Activated T-cell treated with anti-CD3 and anti-CD28 coated beads, Interleukin-2, amount 50 U/mL, for 24 hours (primary cell): Measurements from ENCODE around the gene RCN2.
"Not testable (repeated sequence)": the region's sequence is repeated elsewhere in the genome, so short reads cannot be mapped to it uniquely, and the experiment has no call there.

Experiments used
- DNase-seq: peaks from one replicate; pipeline ENCODE4 v3.0.0-alpha.2; 2020
- H3K27ac Mint-ChIP-seq: 2 replicates; pipeline ENCODE4 v1.8.0; 2020; ENCODE audit warnings: mild to moderate bottlenecking, mixed read lengths
- H3K27me3 Mint-ChIP-seq: 2 replicates; pipeline ENCODE4 v1.8.0; 2020; ENCODE audit warnings: mixed read lengths
- H3K36me3 Mint-ChIP-seq: 2 replicates; pipeline ENCODE4 v1.8.0; 2020; ENCODE audit warnings: low read depth, mixed read lengths
- H3K4me1 Mint-ChIP-seq: 2 replicates; pipeline ENCODE4 v1.8.0; 2020; ENCODE audit warnings: low read depth, mixed read lengths
- H3K4me3 Mint-ChIP-seq: 2 replicates; pipeline ENCODE4 v1.8.0; 2020; ENCODE audit warnings: mild to moderate bottlenecking, moderate library complexity, mixed read lengths
- H3K9me3 Mint-ChIP-seq: 2 replicates; pipeline ENCODE4 v1.8.0; 2020; ENCODE audit warnings: mixed read lengths

The RCN2 gene

GRCh38 chr15:76947454-76947853 is 15.9 kb downstream of the RCN2 start:
- H3K4me1 Mint-ChIP-seq: peaks cover 17% of the 10 kb centered on the region
- H3K27me3 Mint-ChIP-seq: no peaks in the 10 kb centered on the region
- peaks cover 81% of the 10 kb centered on the region for H3K36me3 Mint-ChIP-seq
- H3K27ac Mint-ChIP-seq: no peak overlapping the region
- H3K4me3 Mint-ChIP-seq: no peak overlapping the region
- DNase-seq: no peak
- H3K9me3 Mint-ChIP-seq: no peaks in the 10 kb centered on the region

GRCh38 chr15:76951220-76951619 is 19.7 kb downstream of the RCN2 start:
- peak overlapping the region; percentile 30 for H3K27ac Mint-ChIP-seq

GRCh38 chr15:76953913-76954312 is 22.4 kb downstream of the RCN2 start:
- peaks cover 26% of the 10 kb centered on the region for H3K36me3 Mint-ChIP-seq
- DNase-seq: no peak
- no peak overlapping the region for H3K27ac Mint-ChIP-seq
- no peaks in the 10 kb centered on the region for H3K27me3 Mint-ChIP-seq
- H3K4me3 Mint-ChIP-seq: no peak overlapping the region
- peaks cover 12% of the 10 kb centered on the region for H3K4me1 Mint-ChIP-seq
- no peaks in the 10 kb centered on the region for H3K9me3 Mint-ChIP-seq

More at GRCh38 chr15:76951220-76951619, 19.7 kb downstream of the RCN2 start:
- no peak overlapping the region for H3K4me3 Mint-ChIP-seq
- H3K27me3 Mint-ChIP-seq: no peaks in the 10 kb centered on the region
- peaks cover 14% of the 10 kb centered on the region for H3K4me1 Mint-ChIP-seq
- no peak for DNase-seq
- H3K9me3 Mint-ChIP-seq: no peaks in the 10 kb centered on the region
- H3K36me3 Mint-ChIP-seq: peaks cover 52% of the 10 kb centered on the region

GRCh38 chr15:76954744-76955143 is 23.2 kb downstream of the RCN2 start:
- no peaks in the 10 kb centered on the region for H3K27me3 Mint-ChIP-seq
- H3K36me3 Mint-ChIP-seq: peaks cover 20% of the 10 kb centered on the region
- no peak overlapping the region for H3K27ac Mint-ChIP-seq
- no peak for DNase-seq
- H3K4me3 Mint-ChIP-seq: no peak overlapping the region
- no peaks in the 10 kb centered on the region for H3K9me3 Mint-ChIP-seq
- peaks cover 12% of the 10 kb centered on the region for H3K4me1 Mint-ChIP-seq

- Mint-ChIP-seq H3K27ac (no peak overlapping the region), H3K36me3 (no peaks in the 10 kb centered on the region), H3K27me3 (peaks cover 15% of the 10 kb centered on the region), H3K9me3 (no peaks in the 10 kb centered on the region), H3K4me3 (no peak overlapping the region), H3K4me1 (no peaks in the 10 kb centered on the region)
- DNase-seq: no peak
Measured at GRCh38 chr15:76961268-76962011, 29.9 kb downstream of the RCN2 start.

- no peak overlapping the region for H3K27ac Mint-ChIP-seq
- no peaks in the 10 kb centered on the region for H3K9me3 Mint-ChIP-seq
- H3K36me3 Mint-ChIP-seq: no peaks in the 10 kb centered on the region
- no peak for DNase-seq
- H3K4me3 Mint-ChIP-seq: no peak overlapping the region
- no peaks in the 10 kb centered on the region for H3K4me1 Mint-ChIP-seq
- H3K27me3 Mint-ChIP-seq: peaks cover 15% of the 10 kb centered on the region
Measured at GRCh38 chr15:76962337-76963013, 30.9 kb downstream of the RCN2 start.

GRCh38 chr15:76963596-76963995 is 32.0 kb downstream of the RCN2 start:
- Mint-ChIP-seq H3K4me3 (no peak overlapping the region), H3K27ac (no peak overlapping the region), H3K27me3 (peaks cover 15% of the 10 kb centered on the region), H3K4me1 (no peaks in the 10 kb centered on the region), H3K9me3 (no peaks in the 10 kb centered on the region), H3K36me3 (no peaks in the 10 kb centered on the region)
- DNase-seq: no peak

- Mint-ChIP-seq H3K4me3 (no peak overlapping the region), H3K9me3 (no peaks in the 10 kb centered on the region), H3K27me3 (peaks cover 15% of the 10 kb centered on the region), H3K4me1 (no peaks in the 10 kb centered on the region), H3K36me3 (no peaks in the 10 kb centered on the region), H3K27ac (no peak overlapping the region)
- DNase-seq: no peak
Measured at GRCh38 chr15:76964157-76964556, 32.6 kb downstream of the RCN2 start.

GRCh38 chr15:76966051-76966450 is 34.5 kb downstream of the RCN2 start:
- not testable (repeated sequence) for H3K36me3 Mint-ChIP-seq, H3K9me3 Mint-ChIP-seq, H3K4me3 Mint-ChIP-seq, DNase-seq, H3K27ac Mint-ChIP-seq, H3K4me1 Mint-ChIP-seq
- H3K27me3 Mint-ChIP-seq: peaks cover 13% of the 10 kb centered on the region

- Mint-ChIP-seq H3K9me3 (no peaks in the 10 kb centered on the region), H3K4me3 (no peak overlapping the region), H3K36me3 (no peaks in the 10 kb centered on the region), H3K27me3 (peaks cover 11% of the 10 kb centered on the region), H3K4me1 (no peaks in the 10 kb centered on the region), H3K27ac (no peak overlapping the region)
- DNase-seq: no peak
Measured at GRCh38 chr15:76967067-76967466, 35.5 kb downstream of the RCN2 start.

- Mint-ChIP-seq H3K36me3 (no peaks in the 10 kb centered on the region), H3K4me3 (no peak overlapping the region), H3K27ac (no peak overlapping the region), H3K4me1 (peaks cover under 1% of the 10 kb centered on the region), H3K9me3 (no peaks in the 10 kb centered on the region), H3K27me3 (peaks cover 5% of the 10 kb centered on the region)
- DNase-seq: no peak
Measured at GRCh38 chr15:76968306-76968705, 36.8 kb downstream of the RCN2 start.

GRCh38 chr15:76972389-76973361 is 41.1 kb downstream of the RCN2 start:
- H3K4me1 Mint-ChIP-seq: peaks cover 18% of the 10 kb centered on the region
- no peaks in the 10 kb centered on the region for H3K27me3 Mint-ChIP-seq
- no peak for DNase-seq
- H3K9me3 Mint-ChIP-seq: no peaks in the 10 kb centered on the region
- H3K4me3 Mint-ChIP-seq: no peak overlapping the region
- no peak overlapping the region for H3K27ac Mint-ChIP-seq
- H3K36me3 Mint-ChIP-seq: no peaks in the 10 kb centered on the region

GRCh38 chr15:76973362-76973743 is 41.8 kb downstream of the RCN2 start:
- peak; percentile 76 for DNase-seq
- Mint-ChIP-seq H3K27me3 (no peaks in the 10 kb centered on the region), H3K9me3 (no peaks in the 10 kb centered on the region), H3K4me3 (no peak overlapping the region), H3K36me3 (no peaks in the 10 kb centered on the region), H3K4me1 (peaks cover 18% of the 10 kb centered on the region), H3K27ac (peak overlapping the region; percentile 45)

- no peak overlapping the region for H3K4me3 Mint-ChIP-seq
- no peak for DNase-seq
- peaks cover 18% of the 10 kb centered on the region for H3K4me1 Mint-ChIP-seq
- H3K27ac Mint-ChIP-seq: peak overlapping the region; percentile 45
- no peaks in the 10 kb centered on the region for H3K9me3 Mint-ChIP-seq
- no peaks in the 10 kb centered on the region for H3K36me3 Mint-ChIP-seq
- H3K27me3 Mint-ChIP-seq: no peaks in the 10 kb centered on the region
Measured at GRCh38 chr15:76973906-76974305, 42.4 kb downstream of the RCN2 start.
